GM21447 (cell line): ENCODE data around the gene MBD4.
A peak's percentile ranks its signal among the peaks of the same experiment; 100 is the strongest.

Experiments used
- ATAC-seq: cut with Tn5 transposase; IDR thresholded peaks from one replicate; pipeline ENCODE4 v1.9.1; 2021; ENCODE audit not compliant: unreplicated experiment

The MBD4 gene

GRCh38 chr3:129432671-129433070 lies 7.1 kb downstream of the MBD4 start:
- no peak for ATAC-seq

- no peak for ATAC-seq
These were observed 7.7 kb downstream of the MBD4 start for GRCh38 chr3:129432036-129432435.

GRCh38 chr3:129429602-129430001 lies 10.1 kb downstream of the MBD4 start:
- ATAC-seq = no peak

GRCh38 chr3:129429080-129429451 lies 10.7 kb downstream of the MBD4 start:
- ATAC-seq = no peak

GRCh38 chr3:129428376-129429079 lies 11.2 kb downstream of the MBD4 start, which contains the start of gene EFCAB12:
TSS of gene EFCAB12 (minus strand) at chr3:129428636. CDS start at chr3:129428488, 148 bp downstream.
- ATAC-seq = peak; percentile 85

GRCh38 chr3:129428007-129428375 lies 11.8 kb downstream of the MBD4 start:
- no peak for ATAC-seq

GRCh38 chr3:129425619-129426018 lies 14.1 kb downstream of the MBD4 start:
- no peak for ATAC-seq

GRCh38 chr3:129425213-129425612 lies 14.5 kb downstream of the MBD4 start:
- ATAC-seq = no peak

- ATAC-seq = peak; percentile 67
These were observed 15.4 kb downstream of the MBD4 start for GRCh38 chr3:129424185-129424841.

GRCh38 chr3:129422897-129423296 lies 16.9 kb downstream of the MBD4 start:
- ATAC-seq = no peak

- no peak for ATAC-seq
These were observed 17.6 kb downstream of the MBD4 start for GRCh38 chr3:129421988-129422745.

GRCh38 chr3:129421236-129421883 lies 18.4 kb downstream of the MBD4 start:
- ATAC-seq = no peak

- ATAC-seq = no peak
These were observed 20.3 kb downstream of the MBD4 start for GRCh38 chr3:129419476-129419875.

- ATAC-seq = no peak
These were observed 21.4 kb downstream of the MBD4 start for GRCh38 chr3:129418041-129418973.

GRCh38 chr3:129417326-129417725 lies 22.4 kb downstream of the MBD4 start:
- ATAC-seq = no peak

- ATAC-seq = no peak
These were observed 23.3 kb downstream of the MBD4 start for GRCh38 chr3:129416415-129416814.

GRCh38 chr3:129415830-129416229 lies 23.9 kb downstream of the MBD4 start:
- no peak for ATAC-seq

GRCh38 chr3:129415378-129415777 lies 24.4 kb downstream of the MBD4 start:
- ATAC-seq = no peak

- ATAC-seq = peak; percentile 92
These were observed 25.9 kb downstream of the MBD4 start for GRCh38 chr3:129413687-129414506.
